GM19324 (cell line): ENCODE results near the gene CLC.

ENCODE experiments used
- ATAC-seq: cut with Tn5 transposase; IDR thresholded peaks from one replicate; pipeline ENCODE4 v1.9.1; 2021; ENCODE audit warnings: mild to moderate bottlenecking, moderate library complexity; ENCODE audit not compliant: unreplicated experiment, low FRiP score

The CLC gene

GRCh38 chr19:39681416-39681815 is 56.4 kb downstream of the CLC start:
- no peak for ATAC-seq
